Eye (tissue), 1 donor: Measurements from ENCODE around the gene OR14C36.
A peak's percentile ranks its signal among the peaks of the same experiment; 100 is the strongest.
"Not testable (repeated sequence)": the region's sequence is repeated elsewhere in the genome, so short reads cannot be mapped to it uniquely, and the experiment has no call there.

Source experiments
- DNase-seq: peaks from one replicate; pipeline ENCODE4 v3.0.0-alpha.2; 2015

The OR14C36 gene

GRCh38 chr1:248348475-248348874, at the start of gene OR14C36:
Gene OR14C36 (plus strand): TSS chr1:248348775. CDS start chr1:248348775, 0 bp downstream.
- DNase-seq, result no peak

DNA sequence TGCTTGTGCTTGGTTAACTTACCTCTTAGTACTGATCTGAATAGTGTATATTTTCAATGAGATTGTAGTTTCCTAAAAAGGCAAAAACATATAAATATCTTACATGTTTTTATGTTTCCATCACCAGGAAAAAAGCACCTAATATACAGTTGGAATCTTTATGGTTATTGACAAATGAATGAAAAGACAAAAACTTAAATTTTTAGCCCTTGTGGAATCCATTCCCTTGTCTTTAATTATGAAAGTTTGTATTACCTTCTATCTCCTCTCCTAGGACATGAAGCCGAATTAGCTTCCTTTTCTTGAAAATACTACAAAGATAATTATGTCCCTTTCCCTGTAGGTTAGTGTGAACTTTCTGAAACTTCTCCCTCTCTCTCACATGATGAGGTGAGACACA, 45.3 kb upstream of the OR14C36 start, which contains the start of gene OR2T12:
Gene OR2T12 (minus strand): TSS at position 101 of the 400 bp plus-strand sequence. CDS start 7,846 bp downstream, outside the sequence.
- DNase-seq, result no peak

DNA sequence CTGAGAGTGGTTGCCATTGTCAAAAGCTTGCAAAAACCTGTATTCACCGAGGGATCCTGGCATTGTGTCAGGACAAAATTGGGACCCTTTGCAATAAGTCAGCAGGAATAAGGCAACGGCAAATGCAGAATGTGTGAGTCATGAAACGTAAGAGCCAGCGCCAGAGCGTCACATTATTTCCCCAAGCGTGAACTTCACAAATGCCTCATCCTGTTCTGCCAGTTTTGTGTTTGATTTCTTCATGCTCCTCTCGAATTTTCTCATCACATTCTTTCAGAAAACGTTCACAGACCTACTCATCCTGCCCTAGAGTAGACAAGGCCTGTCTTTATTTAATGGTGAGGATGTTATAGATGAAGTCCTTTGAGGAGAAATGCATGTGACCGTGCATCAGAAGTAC, 42.9 kb upstream of the OR14C36 start:
- not testable (repeated sequence) for DNase-seq

DNA sequence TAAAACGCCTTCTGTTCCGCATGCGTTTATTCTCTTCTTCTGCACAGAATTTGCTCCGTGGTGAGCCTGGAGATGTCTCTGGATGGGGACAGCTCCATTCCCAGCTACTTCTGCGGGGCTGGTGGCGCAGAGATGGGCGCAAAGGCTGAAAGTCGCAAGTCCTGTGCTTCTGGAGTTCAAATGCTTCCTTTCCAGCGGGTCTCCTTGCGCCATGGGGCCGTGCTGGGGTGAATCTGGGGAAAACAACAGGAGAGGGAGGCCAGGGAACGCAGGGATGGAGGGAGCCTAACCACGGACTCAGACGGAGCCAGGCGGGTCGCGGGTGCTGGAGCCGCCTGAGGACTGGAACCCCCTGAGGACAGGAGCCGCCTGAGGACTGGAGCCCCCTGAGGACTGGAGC, 42.5 kb upstream of the OR14C36 start:
- DNase-seq, result no peak

DNA sequence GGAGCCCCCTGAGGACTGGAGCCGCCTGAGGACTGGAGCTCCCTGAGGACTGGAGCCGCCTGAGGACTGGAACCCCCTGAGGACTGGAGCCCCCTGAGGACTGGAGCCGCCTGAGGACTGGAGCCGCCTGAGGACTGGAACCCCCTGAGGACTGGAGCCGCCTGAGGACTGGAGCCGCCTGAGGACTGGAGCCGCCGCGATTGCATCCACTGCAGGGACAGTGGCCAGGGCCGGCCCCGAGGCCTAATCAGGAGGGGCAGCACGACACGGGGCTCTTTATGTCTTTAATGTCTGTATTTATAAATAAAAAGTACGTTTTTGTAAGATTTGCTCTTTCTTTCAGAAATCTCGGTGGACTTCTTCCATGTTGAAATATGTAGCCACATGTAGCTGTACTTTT, 41.8 kb upstream of the OR14C36 start:
- not testable (repeated sequence) for DNase-seq

- DNase-seq, result no peak
Measured at GRCh38 chr1:248316796-248317195, 31.8 kb upstream of the OR14C36 start.

- no peak for DNase-seq
Measured at GRCh38 chr1:248324468-248324867, 24.1 kb upstream of the OR14C36 start, which contains the start of gene OR2M7. Gene OR2M7 (minus strand): TSS chr1:248324568. CDS start chr1:248324568, 0 bp downstream.

GRCh38 chr1:248343451-248343850, 5.1 kb upstream of the OR14C36 start:
- DNase-seq, result no peak

- DNase-seq, result no peak
Measured at GRCh38 chr1:248359415-248359814, 10.8 kb downstream of the OR14C36 start.

DNA sequence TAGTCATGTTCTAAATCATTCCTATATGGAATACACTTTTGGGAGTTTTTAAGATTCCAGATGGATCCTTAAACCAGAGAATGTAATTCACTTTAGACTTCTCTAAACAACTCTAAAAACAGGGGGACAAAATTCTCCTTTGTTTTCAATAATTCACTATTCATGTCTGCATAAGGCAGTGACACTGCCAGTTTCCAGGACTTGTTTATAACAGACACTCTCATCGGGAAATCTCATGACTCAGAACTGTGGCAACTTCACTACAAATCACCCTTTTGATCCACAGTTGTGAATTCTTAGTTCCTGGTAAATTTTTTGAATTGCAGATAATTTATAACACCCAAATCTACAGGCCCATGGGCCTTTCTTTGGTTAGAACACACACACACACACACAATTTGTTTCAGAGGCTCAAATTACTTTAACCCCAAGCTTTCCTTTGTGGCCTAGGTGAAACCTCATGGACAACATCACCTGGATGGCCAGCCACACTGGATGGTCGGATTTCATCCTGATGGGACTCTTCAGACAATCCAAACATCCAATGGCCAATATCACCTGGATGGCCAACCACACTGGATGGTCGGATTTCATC, 12.6 kb downstream of the OR14C36 start, which contains the start of gene OR2T4:
Gene OR2T4 (plus strand): TSS at position 545 of the 595 bp plus-strand sequence. CDS start 0 bp downstream, at position 545.
- no peak for DNase-seq

- DNase-seq, result no peak
Measured at GRCh38 chr1:248366609-248367008, 18.0 kb downstream of the OR14C36 start.

DNA sequence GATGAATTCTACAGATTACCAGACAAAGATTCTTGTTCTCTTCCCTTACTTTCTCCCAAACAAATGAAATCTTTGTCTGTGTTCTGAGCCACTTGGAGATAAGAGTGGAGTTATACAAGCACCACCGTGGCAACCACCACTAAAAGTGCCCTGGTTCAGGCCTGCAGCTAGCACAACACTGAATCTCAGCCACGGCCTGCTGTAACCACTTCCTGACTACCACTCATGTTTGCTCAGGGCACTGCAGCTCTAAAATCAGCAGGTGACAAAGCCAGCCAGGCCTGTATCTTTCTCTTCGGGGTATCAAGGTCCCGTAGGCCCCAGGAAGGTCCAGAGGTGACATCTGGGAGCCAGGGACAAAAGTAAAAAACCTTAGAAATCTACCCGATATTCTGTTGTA, 23.8 kb downstream of the OR14C36 start:
- DNase-seq, result no peak

- DNase-seq, result peak; percentile 3
Measured at GRCh38 chr1:248373761-248374160, 25.2 kb downstream of the OR14C36 start.

DNA sequence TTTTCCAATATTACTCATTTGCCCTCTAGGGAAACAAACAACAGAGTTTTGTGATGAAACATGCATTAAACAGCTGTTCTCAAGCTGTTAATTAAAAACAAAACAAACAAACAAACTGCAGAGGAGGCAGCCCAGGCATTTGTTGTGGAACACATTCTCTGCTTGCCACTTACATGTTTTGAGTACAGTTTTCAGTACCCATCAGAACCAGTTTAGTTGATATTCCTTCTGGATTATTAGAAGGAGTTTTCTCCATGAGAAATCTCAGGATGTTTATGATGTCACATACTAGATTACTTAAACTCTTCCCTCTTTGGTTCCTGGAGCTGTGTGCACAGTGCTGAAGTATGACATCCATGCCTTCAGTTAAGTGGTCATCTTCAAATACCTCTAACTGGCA, 26.9 kb downstream of the OR14C36 start, which contains the start of gene OR2T6:
Gene OR2T6 (plus strand): TSS at position 301 of the 400 bp plus-strand sequence. CDS start 11,863 bp downstream, outside the sequence.
- no peak for DNase-seq

DNA sequence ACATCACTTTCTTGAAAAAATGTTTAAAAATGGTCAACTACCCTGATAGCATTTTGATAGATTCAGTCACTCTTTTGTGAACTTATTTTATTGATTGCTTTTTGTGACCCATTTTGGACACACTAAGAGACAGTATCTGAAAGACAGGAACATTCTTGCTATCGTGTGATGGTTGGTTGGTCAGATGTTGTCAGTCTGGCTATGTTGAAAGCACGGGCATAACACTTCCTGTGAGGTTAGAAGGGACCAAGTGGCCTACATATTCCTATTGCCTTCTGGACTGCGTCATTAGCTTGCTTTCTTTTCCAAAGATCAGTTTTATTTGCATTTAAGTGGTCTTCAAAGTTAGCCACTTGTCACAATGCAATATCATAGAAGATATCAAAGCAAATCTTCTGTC, 28.3 kb downstream of the OR14C36 start:
- DNase-seq, result no peak

- no peak for DNase-seq
Measured at GRCh38 chr1:248380854-248381253, 32.3 kb downstream of the OR14C36 start.

DNA sequence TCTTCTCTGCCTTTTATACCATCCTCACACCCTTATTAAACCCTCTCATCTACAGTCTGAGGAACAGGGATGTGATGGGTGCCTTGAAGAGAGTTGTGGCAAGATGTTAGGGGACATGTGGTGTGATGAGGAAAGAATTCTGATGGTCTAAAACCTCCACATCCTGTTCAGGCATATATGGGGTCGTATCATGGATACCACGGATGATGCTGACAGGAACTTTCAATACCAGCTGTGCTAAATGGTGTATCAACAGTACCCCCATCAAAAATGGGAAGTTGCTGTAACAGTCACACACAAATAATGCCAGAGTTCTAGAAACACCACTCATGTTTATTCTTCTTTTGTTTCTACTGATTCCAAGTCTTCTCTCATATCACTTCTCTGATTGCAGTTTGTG, 39.9 kb downstream of the OR14C36 start:
- no peak for DNase-seq

DNA sequence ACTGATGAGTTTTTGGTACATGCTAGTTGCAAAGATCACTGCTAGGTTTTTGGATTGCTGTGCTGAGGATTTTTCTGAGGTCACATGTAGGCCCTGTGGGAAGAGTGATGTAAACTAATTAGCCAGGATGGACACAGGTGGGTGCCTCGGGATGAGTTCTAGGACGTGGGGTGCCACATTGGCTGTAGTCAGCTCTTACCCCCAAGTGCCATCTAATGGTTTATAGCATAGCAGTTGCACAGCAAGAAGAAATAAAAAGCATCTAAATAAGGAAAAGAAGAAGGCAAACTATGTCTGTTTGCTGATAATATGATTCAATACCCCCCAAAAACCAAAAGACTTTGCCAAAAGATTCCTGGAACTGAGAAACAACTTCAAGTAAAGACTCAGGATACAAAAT, 44.5 kb downstream of the OR14C36 start:
- DNase-seq, result no peak
